PFSK-1 (cell line): ENCODE results near the gene FIGNL2.

Source experiments
- FOXP2 ChIP-seq: optimal IDR thresholded peaks from 2 replicates; pipeline ENCODE3; 2011; ENCODE audit warnings: borderline replicate concordance, control low read depth, inconsistent platforms; ENCODE audit not compliant: insufficient read depth; ENCODE audit errors: extremely low read length, extremely low read depth
- POLR2AphosphoS5 ChIP-seq: IDR thresholded peaks from 2 replicates; pipeline ENCODE4 v1.6.1; 2012; ENCODE audit warnings: low read depth, mild to moderate bottlenecking, control low read depth, low read length, moderate library complexity
- REST ChIP-seq, 2 experiments: IDR thresholded peaks; 2 replicates each; pipeline versions ENCODE4 v1.6.1 to v1.8.0; 2011 to 2012; ENCODE audit warnings: low read depth in 2 of 2, low read length in 2 of 2, control low read depth in 1 of 2, inconsistent platforms in 1 of 2, mild to moderate bottlenecking in 1 of 2, moderate library complexity in 1 of 2; ENCODE audit not compliant: insufficient read depth in 1 of 2
- SIN3A ChIP-seq: IDR thresholded peaks from 2 replicates; pipeline ENCODE4 v1.6.1; 2012; ENCODE audit warnings: mild to moderate bottlenecking, low read length, moderate library complexity, borderline replicate concordance; ENCODE audit not compliant: insufficient read depth
- TAF1 ChIP-seq: IDR thresholded peaks from 2 replicates; pipeline ENCODE4 v1.6.1; 2012; ENCODE audit warnings: low read length, control low read depth, borderline replicate concordance; ENCODE audit not compliant: insufficient read depth

The FIGNL2 gene

GRCh38 chr12:51836041-51836826 lies 12.3 kb downstream of the FIGNL2 start:
- TF ChIP-seq POLR2AphosphoS5 = no peak
- TF ChIP-seq SIN3A = no peak
- no peak for TF ChIP-seq REST (IDR thresholded peaks at IDR 0.05; ENCODE audit: insufficient read depth in 1 of 2, low read depth in 2 of 2, low read length in 2 of 2)
- no peak for TF ChIP-seq TAF1
- TF ChIP-seq FOXP2 = no peak

- TF ChIP-seq POLR2AphosphoS5 (no peak), FOXP2 (no peak), SIN3A (no peak), TAF1 (no peak), REST (IDR thresholded peaks at IDR 0.05; ENCODE audit: insufficient read depth in 1 of 2, low read depth in 2 of 2, low read length in 2 of 2) (no peak)
Observed at GRCh38 chr12:51834411-51834810, 14.1 kb downstream of the FIGNL2 start.

- TF ChIP-seq FOXP2 (no peak), TAF1 (no peak), REST (IDR thresholded peaks at IDR 0.05; ENCODE audit: insufficient read depth in 1 of 2, low read depth in 2 of 2, low read length in 2 of 2) (peak in 1 of 2 experiments; percentile 24; a peak in 1 of 4 replicates), POLR2AphosphoS5 (no peak), SIN3A (no peak)
Observed at GRCh38 chr12:51833448-51834227, 14.9 kb downstream of the FIGNL2 start.

- TF ChIP-seq POLR2AphosphoS5 (no peak), REST (IDR thresholded peaks at IDR 0.05; ENCODE audit: insufficient read depth in 1 of 2, low read depth in 2 of 2, low read length in 2 of 2) (no peak), TAF1 (no peak), SIN3A (no peak), FOXP2 (no peak)
Observed at GRCh38 chr12:51832354-51833107, 16.0 kb downstream of the FIGNL2 start.
